ACC112 (cell line): ENCODE results near the gene CORO6.

Source experiments
- H2AFZ ChIP-seq: fragments of 200-600 bp; sonication (generic); one replicate; pipeline ENCODE4 v1.6.0; 2017; ENCODE audit warnings: antibody characterized with exemption, low read length; ENCODE audit not compliant: unreplicated experiment
- H3K27ac ChIP-seq: fragments of 200-600 bp; sonication (generic); 2 replicates; pipeline ENCODE4 v1.5.1; 2014; ENCODE audit warnings: low read depth, mild to moderate bottlenecking, antibody characterized with exemption, low read length, moderate library complexity
- H3K27me3 ChIP-seq: fragments of 200-600 bp; sonication (generic); 2 replicates; pipeline ENCODE4 v1.6.1; 2014; ENCODE audit warnings: mild to moderate bottlenecking, antibody characterized with exemption, low read length, moderate library complexity, mixed read lengths; ENCODE audit not compliant: insufficient read depth
- H3K36me3 ChIP-seq: fragments of 200-600 bp; sonication (generic); 2 replicates; pipeline ENCODE4 v1.6.1; 2016; ENCODE audit warnings: mild to moderate bottlenecking, antibody characterized with exemption, low read length, moderate library complexity, mixed read lengths; ENCODE audit not compliant: insufficient read depth
- H3K4me1 ChIP-seq: fragments of 200-600 bp; sonication (generic); one replicate; pipeline ENCODE4 v1.6.1; 2016; ENCODE audit warnings: low read length, mixed read lengths; ENCODE audit not compliant: insufficient read depth, unreplicated experiment, control insufficient read depth
- H3K4me3 ChIP-seq: fragments of 200-600 bp; sonication (generic); 2 replicates; pipeline ENCODE4 v1.5.1; 2014; ENCODE audit warnings: mild to moderate bottlenecking, low read depth, low read length
- H3K79me2 ChIP-seq: fragments of 200-600 bp; sonication (generic); one replicate; pipeline ENCODE4 v1.6.0; 2016; ENCODE audit warnings: low read length; ENCODE audit not compliant: control insufficient read depth, unreplicated experiment, insufficient read depth

CORO6 gene

DNA sequence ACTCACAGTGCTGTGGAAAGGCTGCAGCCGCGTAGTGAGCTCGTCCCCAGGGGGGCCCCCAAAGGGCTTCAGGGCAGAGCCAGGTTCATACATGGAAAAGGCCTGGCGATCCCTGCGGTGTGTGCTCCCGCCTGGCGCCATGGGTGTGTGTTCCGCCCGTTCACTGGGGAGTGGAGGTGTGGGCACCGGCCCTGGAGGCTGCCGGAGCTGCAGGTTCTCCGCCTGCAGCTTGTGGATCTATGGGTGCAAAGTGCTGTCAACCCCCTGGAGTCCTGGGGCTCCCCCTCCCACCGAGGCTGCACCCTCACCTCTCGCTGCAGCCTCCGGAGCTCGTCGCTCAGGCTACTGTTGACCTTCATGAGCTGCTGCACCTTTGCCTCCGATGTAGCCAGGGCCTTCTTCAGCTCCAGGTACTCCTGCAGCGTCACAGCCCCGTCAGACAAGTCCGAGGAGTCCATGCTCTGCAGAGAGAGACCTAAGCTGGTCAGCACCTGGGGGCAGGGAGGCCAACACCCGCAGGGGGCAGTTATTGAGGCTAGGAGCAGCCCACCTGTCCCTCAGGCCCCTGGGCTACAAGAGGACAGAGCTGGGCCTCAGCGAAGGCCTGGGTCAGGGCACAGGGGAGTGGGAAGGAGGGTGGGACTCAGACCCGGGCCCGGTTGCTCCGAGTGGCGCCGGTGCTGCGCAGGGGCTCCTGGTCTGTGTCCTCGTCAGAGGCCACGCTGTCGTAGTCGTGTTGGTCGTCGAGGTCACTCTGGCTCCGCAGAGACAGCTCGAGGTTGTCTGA is 46.3 kb downstream of the CORO6 start:
- Histone ChIP-seq H3K36me3 (no peaks in the 10 kb centered on the region; the same call in 1 of the 2 replicates), H3K27ac (no peak overlapping the region), H3K4me1 (peaks cover 9% of the 10 kb centered on the region), H2AFZ (no peak overlapping the region), H3K27me3 (no peaks in the 10 kb centered on the region), H3K79me2 (no peaks in the 10 kb centered on the region), H3K4me3 (no peak overlapping the region)

DNA sequence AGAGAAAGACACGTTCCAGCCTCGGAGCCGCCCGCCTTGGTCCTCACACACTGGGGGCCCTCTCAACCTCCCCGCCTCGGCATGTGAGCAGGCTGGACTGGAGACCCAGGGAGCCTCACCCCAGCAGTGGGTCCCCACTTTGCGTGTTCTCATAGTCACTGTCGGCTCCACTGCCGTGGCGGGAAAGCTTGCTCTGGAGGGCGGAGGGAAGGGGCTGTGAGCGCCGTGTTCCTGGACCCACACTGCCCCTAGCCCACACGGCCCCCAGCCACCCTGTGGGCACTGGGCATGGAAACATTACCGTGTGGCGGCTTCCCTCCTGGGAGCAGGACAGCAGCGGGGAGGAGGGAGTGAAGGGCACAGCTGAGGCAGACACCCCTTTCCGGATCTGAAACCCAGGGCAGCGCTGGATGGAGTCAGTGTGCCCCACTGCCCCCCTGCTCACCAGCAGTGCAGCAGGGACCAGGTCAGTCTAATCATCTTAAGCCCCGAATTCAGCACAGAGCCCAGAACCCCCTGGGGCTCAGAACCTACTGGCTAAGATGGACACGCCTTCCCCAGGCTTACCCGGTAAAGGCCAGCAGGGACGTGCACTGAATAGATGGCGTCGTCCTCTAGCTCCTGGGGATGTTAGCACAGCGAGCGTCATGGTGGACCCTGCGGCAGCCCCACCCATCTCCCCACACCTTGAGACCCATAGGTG is 47.0 kb downstream of the CORO6 start:
- H3K79me2 ChIP-seq = no peaks in the 10 kb centered on the region
- no peaks in the 10 kb centered on the region; the same call in 1 of the 2 replicates for H3K36me3 ChIP-seq
- no peak overlapping the region for H3K4me3 ChIP-seq
- H2AFZ ChIP-seq = no peak overlapping the region
- H3K4me1 ChIP-seq = peaks cover 9% of the 10 kb centered on the region
- H3K27ac ChIP-seq = no peak overlapping the region
- H3K27me3 ChIP-seq = no peaks in the 10 kb centered on the region

DNA sequence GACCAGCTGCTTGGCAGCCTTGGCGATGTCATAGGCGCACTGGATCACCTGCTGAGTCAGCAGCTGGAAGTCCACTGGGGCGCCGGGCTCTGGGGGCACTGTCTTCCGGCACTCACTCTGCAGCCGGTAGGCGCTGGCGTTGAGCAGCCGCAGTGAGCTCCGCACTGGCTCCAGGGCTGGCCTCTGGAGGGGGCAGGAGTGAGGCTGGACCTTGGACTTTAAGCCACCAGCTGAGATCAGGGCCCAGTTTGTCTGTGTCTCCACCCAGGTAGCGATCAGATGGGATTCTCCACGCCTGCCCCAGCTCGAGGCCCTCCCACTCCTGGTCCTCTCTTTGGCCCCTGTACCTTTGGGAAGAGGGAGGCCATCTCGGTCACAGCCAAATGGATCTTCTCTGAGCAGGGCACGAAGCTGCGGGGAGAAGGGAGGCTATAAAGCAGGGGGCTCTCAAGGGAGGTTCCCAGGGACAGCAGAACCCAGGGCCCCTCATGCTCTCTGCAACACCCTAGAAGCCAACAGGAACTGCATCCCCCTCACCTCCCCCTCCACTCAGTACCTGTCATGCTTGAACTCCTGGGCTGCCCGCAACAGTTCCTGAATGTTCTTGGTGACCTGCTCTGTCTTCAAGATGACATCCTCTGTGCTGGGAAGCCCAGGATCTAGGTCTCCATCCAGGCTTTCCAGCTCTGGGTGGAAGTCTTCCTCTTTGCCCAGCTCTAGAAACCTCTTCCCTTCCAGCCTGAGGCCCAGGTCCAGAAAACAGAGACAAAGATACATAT is 47.8 kb downstream of the CORO6 start:
- Histone ChIP-seq H3K4me1 (peaks cover 9% of the 10 kb centered on the region), H3K4me3 (no peak overlapping the region), H3K79me2 (no peaks in the 10 kb centered on the region), H3K27ac (no peak overlapping the region), H3K36me3 (no peaks in the 10 kb centered on the region; the same call in 1 of the 2 replicates), H2AFZ (no peak overlapping the region), H3K27me3 (no peaks in the 10 kb centered on the region)

DNA sequence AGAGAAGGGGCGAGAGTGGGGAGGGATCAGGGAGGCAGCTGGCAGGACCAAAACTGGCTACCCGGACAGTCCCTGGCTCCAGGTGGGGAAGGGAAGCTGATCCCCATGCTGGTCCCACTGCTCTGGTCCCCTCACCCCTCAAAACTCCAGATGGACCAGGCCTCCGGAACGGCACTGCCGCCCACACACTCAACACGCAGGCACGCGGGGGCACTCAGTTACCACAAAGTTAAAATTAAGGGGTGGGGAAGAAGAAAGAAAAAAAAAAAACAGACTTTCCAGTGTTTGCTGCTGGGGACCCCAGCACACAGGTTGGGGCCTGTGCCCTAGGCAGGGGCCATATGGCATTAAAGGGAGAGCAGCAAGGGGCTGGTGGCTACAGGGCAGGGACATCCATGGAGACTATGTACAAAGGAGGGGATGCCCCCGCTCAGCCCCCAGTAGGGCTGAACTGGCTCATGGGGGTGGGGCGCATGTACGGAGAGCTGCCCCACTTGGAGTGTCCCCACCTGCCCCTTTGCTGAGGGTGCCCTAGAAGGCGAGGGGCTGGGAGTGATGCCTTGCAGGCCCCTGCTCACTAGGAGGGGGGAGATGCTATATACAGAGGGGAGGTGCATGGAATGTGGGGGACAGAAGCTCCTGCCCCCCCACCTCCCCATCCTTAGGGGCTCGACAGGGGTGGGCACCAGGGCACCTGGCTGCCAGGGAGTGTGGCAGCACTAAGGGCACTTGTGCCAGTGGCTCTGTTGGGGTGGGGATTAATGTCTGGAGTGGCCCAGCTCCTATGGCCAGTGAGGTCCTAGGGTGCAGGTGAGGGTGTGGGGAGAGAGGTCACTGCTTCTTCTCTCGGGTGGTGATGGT is 48.6 kb downstream of the CORO6 start:
- no peak overlapping the region for H3K27ac ChIP-seq
- no peak overlapping the region for H2AFZ ChIP-seq
- no peak overlapping the region for H3K4me3 ChIP-seq
- no peaks in the 10 kb centered on the region for H3K79me2 ChIP-seq
- H3K4me1 ChIP-seq = peaks cover 14% of the 10 kb centered on the region
- H3K27me3 ChIP-seq = no peaks in the 10 kb centered on the region
- no peaks in the 10 kb centered on the region; the same call in 1 of the 2 replicates for H3K36me3 ChIP-seq

DNA sequence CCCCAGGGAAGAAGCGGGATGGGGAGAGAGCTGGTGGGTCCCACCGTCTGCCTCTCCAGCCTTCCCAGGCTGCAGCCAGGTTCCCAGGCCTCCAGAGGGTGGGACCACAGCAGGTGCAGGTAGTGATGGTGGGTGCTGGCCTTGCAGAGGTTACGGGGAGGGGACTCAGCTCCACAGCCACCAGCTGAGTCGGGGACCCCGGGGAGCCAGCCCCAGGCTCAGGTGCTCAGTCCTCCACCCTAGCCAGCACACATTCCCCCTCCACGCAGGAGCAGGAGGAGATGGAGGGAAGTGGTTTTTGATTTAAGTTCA is 49.2 kb downstream of the CORO6 start:
- no peaks in the 10 kb centered on the region; the same call in 1 of the 2 replicates for H3K36me3 ChIP-seq
- peaks cover 16% of the 10 kb centered on the region for H3K4me1 ChIP-seq
- no peak overlapping the region for H3K27ac ChIP-seq
- no peaks in the 10 kb centered on the region for H3K27me3 ChIP-seq
- H2AFZ ChIP-seq = no peak overlapping the region
- no peak overlapping the region for H3K4me3 ChIP-seq
- no peaks in the 10 kb centered on the region for H3K79me2 ChIP-seq

DNA sequence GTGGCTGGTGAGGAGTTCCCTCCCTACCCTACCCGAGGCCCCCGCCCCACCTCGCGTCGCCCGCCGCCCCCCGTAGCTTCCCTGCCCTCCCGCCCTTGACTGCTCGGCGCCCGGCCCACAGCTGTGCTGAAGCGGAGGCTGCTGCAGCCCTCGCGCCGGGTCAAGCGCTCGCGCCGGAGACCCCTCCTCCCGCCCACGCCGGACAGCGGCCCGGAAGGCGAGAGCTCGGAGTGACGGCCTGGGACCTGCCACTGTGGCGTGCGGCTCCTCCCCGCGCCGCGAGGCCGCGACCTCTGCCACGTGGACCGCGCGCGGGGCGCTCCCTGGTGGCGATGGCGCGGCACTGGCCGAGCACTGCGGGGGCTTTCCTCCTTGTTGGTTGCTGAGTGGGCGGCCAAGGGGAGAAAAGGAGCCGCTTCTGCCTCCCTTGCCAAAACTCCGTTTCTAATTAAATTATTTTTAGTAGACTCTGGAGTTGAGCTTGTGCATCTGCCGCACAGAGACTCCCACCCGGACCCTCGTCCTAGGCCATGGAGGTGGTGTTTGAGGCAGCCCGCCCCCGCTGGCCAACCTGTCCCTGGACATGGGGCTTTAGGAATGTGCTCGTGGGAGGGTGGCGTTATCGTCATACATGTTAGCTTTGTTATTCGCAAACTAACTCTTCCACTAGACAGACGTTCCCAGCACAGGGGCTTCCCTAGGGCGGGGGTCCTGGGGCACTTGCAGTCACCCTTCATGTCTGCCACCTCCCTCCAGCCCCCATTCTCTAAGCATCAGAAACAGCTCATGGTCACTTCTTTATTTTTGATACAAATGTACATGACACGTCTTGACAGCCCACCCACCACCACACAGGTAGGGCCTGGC is 49.8 kb downstream of the CORO6 start:
- Histone ChIP-seq H3K27ac (no peak overlapping the region), H3K4me3 (no peak overlapping the region), H3K27me3 (no peaks in the 10 kb centered on the region), H3K79me2 (no peaks in the 10 kb centered on the region), H2AFZ (no peak overlapping the region), H3K36me3 (no peaks in the 10 kb centered on the region; the same call in 1 of the 2 replicates), H3K4me1 (peaks cover 16% of the 10 kb centered on the region)

DNA sequence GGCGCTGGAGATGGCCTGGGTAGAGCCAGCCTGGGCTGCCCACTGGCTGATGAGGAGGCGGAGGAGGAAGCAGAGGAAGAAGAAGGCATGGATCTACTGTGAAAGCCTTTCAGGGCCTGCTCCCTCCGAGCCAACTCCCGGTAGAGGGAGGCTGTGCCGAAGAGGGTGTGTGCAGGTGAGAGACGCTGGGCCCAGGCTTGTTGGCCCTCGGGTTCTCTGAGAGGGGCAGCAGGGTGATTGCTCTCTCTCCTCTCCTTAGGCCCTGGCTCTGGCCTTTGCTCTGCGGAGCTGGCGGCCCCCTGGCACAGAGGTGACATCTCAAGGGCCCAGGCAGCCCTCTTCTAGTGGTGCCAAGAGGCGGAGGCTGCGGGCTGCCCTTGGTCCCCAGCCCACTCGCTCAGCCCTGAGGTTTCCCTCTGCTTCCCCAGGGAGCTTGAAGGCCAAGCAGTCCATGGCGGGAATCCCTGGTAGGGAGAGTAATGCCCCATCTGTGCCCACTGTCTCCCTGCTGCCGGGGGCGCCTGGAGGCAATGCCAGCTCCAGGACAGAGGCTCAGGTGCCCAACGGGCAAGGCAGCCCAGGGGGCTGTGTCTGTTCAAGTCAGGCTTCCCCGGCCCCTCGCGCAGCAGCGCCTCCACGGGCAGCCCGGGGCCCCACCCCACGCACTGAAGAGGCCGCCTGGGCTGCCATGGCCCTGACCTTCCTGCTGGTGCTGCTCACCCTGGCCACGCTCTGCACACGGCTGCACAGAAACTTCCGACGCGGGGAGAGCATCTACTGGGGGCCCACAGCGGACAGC is 50.6 kb downstream of the CORO6 start:
- Histone ChIP-seq H3K36me3 (no peaks in the 10 kb centered on the region), H3K79me2 (no peaks in the 10 kb centered on the region), H3K4me1 (peaks cover 10% of the 10 kb centered on the region), H3K4me3 (no peak overlapping the region), H2AFZ (no peak overlapping the region), H3K27me3 (no peaks in the 10 kb centered on the region), H3K27ac (no peak overlapping the region)

DNA sequence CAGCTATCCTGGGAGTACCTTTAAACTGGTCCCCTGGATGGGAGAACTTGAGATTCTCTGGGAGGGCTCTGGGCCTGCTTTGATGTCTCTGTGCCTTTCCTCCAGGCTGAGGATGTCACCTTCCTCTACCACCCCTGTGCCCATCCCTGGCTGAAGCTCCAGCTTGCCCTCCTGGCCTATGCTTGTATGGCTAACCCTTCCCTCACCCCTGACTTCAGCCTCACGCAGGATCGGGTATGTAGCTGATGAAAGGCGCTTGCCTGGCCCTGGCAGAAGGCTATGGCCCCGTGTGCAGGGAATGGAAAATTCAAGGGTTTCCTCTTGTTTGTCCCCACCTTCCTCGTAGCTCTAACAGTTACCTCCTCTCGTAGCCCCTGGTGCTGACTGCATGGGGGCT is 51.2 kb downstream of the CORO6 start:
- H3K79me2 ChIP-seq = no peaks in the 10 kb centered on the region
- H3K36me3 ChIP-seq = no peaks in the 10 kb centered on the region
- H3K27ac ChIP-seq = no peak overlapping the region
- no peak overlapping the region for H2AFZ ChIP-seq
- H3K27me3 ChIP-seq = no peaks in the 10 kb centered on the region
- no peak overlapping the region for H3K4me3 ChIP-seq
- H3K4me1 ChIP-seq = peaks cover 10% of the 10 kb centered on the region

DNA sequence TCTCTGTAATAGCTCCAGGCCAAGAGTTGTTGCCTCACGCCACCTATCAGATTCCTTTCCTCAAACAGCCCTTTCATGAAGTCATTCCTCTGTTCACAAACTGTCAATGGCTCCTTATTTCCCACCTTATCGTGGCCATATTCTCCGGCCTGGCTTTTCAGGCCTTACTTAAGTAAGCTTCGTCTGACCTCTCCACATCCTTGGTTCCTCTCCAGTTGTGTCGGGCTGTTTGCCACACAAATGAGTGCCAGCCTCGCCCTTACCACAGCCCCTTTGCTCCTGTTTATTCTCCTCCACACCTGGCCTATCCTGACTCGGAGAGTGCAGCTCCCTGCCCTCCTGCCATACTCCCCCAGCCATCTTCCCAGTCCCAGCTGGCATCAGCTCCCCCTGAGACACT is 52.2 kb downstream of the CORO6 start:
- Histone ChIP-seq H3K27ac (no peak overlapping the region), H2AFZ (no peak overlapping the region), H3K27me3 (no peaks in the 10 kb centered on the region), H3K36me3 (no peaks in the 10 kb centered on the region), H3K4me1 (peaks cover 18% of the 10 kb centered on the region), H3K79me2 (no peaks in the 10 kb centered on the region), H3K4me3 (no peak overlapping the region)
